ENCODE data around the gene PRKCE.

The PRKCE gene

DNA sequence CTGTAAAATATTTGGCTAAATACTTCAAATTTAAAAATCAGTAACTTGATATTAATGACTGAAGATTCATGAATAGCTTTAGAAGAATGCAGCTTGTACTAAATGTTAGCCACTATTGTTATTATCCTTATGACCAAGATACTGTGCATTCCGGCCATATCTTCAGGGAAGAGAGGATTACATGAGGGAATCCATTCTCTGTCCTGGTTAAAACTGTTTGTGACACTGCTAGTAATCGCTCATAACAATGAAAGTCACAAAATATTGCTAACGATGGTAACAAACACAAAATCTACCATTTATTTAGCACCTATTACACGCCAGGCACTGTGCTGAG lies 217.7 kb downstream of the PRKCE start:
- DNase-seq (ENCODE audit: low read depth) = no peak
- no peak for TF ChIP-seq CTCF (IDR thresholded peaks at IDR 0.05; ENCODE audit: control insufficient read depth, insufficient read depth, low read depth, low read length, missing control alignments)
- no peak overlapping the region for H3K4me3 ChIP-seq (ENCODE audit: control insufficient read depth, low read depth, low read length)

- TF ChIP-seq CTCF (IDR thresholded peaks at IDR 0.05; ENCODE audit: control insufficient read depth, insufficient read depth, low read depth, low read length, missing control alignments) = no peak
- no peak overlapping the region for H3K4me3 ChIP-seq (ENCODE audit: control insufficient read depth, low read depth, low read length)
- no peak for DNase-seq (ENCODE audit: low read depth)
Observed at GRCh38 chr2:45871025-45871424, 219.6 kb downstream of the PRKCE start.

DNA sequence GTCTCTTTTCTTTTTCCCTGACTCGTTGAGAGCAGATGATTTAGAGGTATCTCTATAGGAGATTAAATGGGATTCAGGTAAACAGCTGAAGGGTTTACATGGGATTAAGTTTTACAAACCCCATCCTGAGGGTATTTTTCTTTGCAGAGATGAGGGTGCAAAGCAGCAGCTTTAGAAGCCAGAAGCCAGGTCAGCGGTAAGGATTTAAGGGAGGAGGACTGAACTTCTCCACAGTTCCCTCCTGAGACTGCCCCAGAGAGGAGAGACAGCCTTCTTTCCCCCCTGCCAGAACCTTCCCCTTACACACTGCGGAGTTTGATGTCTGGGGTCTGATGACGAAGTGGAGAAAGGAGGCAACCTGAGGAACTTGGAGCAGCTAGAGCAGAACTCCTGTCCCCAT lies 220.1 kb downstream of the PRKCE start:
- DNase-seq (ENCODE audit: low read depth) = no peak
- no peak overlapping the region for H3K4me3 ChIP-seq (ENCODE audit: control insufficient read depth, low read depth, low read length)
- no peak for TF ChIP-seq CTCF (IDR thresholded peaks at IDR 0.05; ENCODE audit: control insufficient read depth, insufficient read depth, low read depth, low read length, missing control alignments)

DNA sequence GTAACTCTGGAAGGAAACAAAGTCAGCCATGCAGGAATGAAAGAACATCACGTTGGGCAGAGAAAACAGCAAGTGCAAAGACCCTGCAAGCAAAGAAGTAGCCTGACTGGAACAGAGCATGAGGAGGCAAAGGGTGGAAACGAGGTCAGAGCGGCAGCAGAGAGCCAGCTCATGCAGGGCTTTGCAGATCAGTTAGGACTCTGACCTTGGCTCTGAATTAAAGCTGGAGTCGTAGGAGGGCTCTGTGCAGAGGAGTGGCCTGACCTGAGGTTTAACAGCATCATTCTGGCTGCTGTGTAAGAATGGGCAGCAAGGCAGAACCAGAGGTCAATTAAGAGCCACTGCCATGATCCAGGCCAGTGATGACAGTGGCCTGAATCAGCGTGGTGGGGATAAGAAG lies 220.7 kb downstream of the PRKCE start:
- TF ChIP-seq CTCF (IDR thresholded peaks at IDR 0.05; ENCODE audit: control insufficient read depth, insufficient read depth, low read depth, low read length, missing control alignments) = no peak
- DNase-seq (ENCODE audit: low read depth) = no peak
- no peak overlapping the region for H3K4me3 ChIP-seq (ENCODE audit: control insufficient read depth, low read depth, low read length)

GRCh38 chr2:45874344-45874743 lies 222.9 kb downstream of the PRKCE start:
- no peak for DNase-seq (ENCODE audit: low read depth)
- TF ChIP-seq CTCF (IDR thresholded peaks at IDR 0.05; ENCODE audit: control insufficient read depth, insufficient read depth, low read depth, low read length, missing control alignments) = no peak
- H3K4me3 ChIP-seq (ENCODE audit: control insufficient read depth, low read depth, low read length) = no peak overlapping the region

DNA sequence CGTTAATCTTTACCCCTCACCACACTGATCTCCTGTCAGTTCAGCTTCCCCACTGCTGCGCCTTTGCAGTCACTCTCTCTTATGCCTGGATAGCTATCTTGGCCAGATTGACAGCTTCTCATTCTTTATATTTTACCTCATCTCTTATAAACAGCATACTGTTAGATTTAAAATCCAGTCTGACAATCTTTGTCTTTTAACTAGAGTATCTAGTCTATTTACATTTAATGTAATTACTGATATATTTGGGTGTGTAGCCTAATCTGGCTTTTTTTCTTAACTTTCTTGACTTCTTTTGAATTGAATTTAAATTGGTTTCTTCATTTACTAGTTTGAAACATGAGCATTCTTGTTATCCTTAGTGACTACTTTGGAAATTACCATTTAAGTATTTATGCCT lies 225.1 kb downstream of the PRKCE start:
- no peak for TF ChIP-seq CTCF (IDR thresholded peaks at IDR 0.05; ENCODE audit: control insufficient read depth, insufficient read depth, low read depth, low read length, missing control alignments)
- no peak overlapping the region for H3K4me3 ChIP-seq (ENCODE audit: control insufficient read depth, low read depth, low read length)
- DNase-seq (ENCODE audit: low read depth) = no peak

DNA sequence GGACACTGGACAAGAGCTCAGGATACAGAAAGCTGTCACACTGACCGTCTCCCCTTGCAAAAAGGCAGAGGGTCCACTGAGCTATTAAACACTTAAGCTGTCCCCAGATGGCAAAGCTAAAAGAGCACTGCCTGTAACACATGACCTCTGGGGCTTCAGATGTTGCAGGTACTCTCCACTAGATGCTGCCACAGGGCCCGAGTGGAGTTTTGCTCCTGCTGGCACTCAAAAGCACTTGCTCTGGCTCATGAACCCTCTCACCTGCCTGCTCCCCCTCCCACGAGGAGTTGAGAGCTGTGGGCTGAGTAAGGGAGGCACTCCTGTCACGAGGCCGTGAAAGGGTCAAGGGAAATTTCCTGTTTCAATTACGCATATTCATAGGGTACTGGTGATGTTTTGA lies 227.9 kb downstream of the PRKCE start:
- H3K4me3 ChIP-seq (ENCODE audit: control insufficient read depth, low read depth, low read length) = no peak overlapping the region
- no peak for TF ChIP-seq CTCF (IDR thresholded peaks at IDR 0.05; ENCODE audit: control insufficient read depth, insufficient read depth, low read depth, low read length, missing control alignments)
- no peak for DNase-seq (ENCODE audit: low read depth)
